ENCODE results near the gene ZNF74. TPM values are rescaled to one million over a fixed set of nuclear protein-coding genes. Genes with fewer than 3 reads are reported as not detected.

Gene ZNF74
- total and polyA plus RNA-seq, 2 donors (not counting 1 experiment from before 2014, with no cell fraction given) = 11.6 TPM

- H3K4me3 Mint-ChIP-seq = no peak overlapping the region
- no peaks in the 10 kb centered on the region for H3K9me3 Mint-ChIP-seq (ENCODE audit: insufficient read depth)
- Histone ChIP-seq H3K4me3 (ENCODE audit: control extremely low read depth in 1 of 5, extremely low read depth in 1 of 5, insufficient read depth in 1 of 5, low read depth in 2 of 5, low read length in 4 of 5) (no peak overlapping the region), H2AFZ (ENCODE audit: insufficient read depth, low read depth, low read length, poor library complexity, severe bottlenecking) (no peak overlapping the region), H3K27ac (ENCODE audit: low read length in 2 of 2) (no peak overlapping the region), H3K4me2 (replicated peaks; ENCODE audit: low read depth, low read length, poor library complexity, severe bottlenecking) (no peak overlapping the region), H4K20me1 (ENCODE audit: control insufficient read depth, insufficient read depth, low read length, poor library complexity, severe bottlenecking) (no peaks in the 10 kb centered on the region), H3K36me3 (replicated peaks in 1 of 2; ENCODE audit: control extremely low read depth in 1 of 2, control insufficient read depth in 1 of 2, extremely low read depth in 1 of 2, insufficient read depth in 2 of 2, low read length in 1 of 2) (peaks cover 0 to 20% of the 10 kb centered on the region in 2 experiments), H3K27me3 (replicated peaks in 1 of 4; ENCODE audit: control extremely low read depth in 1 of 4, control insufficient read depth in 3 of 4, insufficient read depth in 4 of 4, low read length in 3 of 4) (no peaks in the 10 kb centered on the region), H3K79me2 (ENCODE audit: control insufficient read depth, insufficient read depth, low read length) (no peaks in the 10 kb centered on the region), H3K9ac (ENCODE audit: low read length) (no peak overlapping the region), H3K9me3 (ENCODE audit: control extremely low read depth in 1 of 3, control insufficient read depth in 2 of 3, insufficient read depth in 1 of 3, low read length in 2 of 3) (no peaks in the 10 kb centered on the region), H3K4me1 (ENCODE audit: control insufficient read depth in 2 of 2, insufficient read depth in 2 of 2, low read length in 2 of 2) (no peaks in the 10 kb centered on the region)
- intact Hi-C loops (cut with micrococcal nuclease) = no loop called here
- ChIA-PET POLR2A (interaction anchor here (0.6 to 0.7 kb wide), 2 partner anchors 20 to 121 kb away, joined by 3 to 10 read pairs; no protein-coding TSS in a partner anchor), CTCF (interaction anchor here (0.7 kb wide), 1 partner anchor 164 kb away, joined by 3 read pairs; no protein-coding TSS in a partner anchor)
- H3K4me1 Mint-ChIP-seq = no peaks in the 10 kb centered on the region
- no peaks in the 10 kb centered on the region for H3K27me3 Mint-ChIP-seq
- no peak for ATAC-seq (ENCODE audit: low read depth)
- no peak overlapping the region for H3K27ac Mint-ChIP-seq
- no peak for TF ChIP-seq EZH2 (IDR thresholded peaks at IDR 0.05; ENCODE audit: borderline replicate concordance, insufficient read depth, low read depth, low read length, poor library complexity, severe bottlenecking)
- TF ChIP-seq, protein P1, sequence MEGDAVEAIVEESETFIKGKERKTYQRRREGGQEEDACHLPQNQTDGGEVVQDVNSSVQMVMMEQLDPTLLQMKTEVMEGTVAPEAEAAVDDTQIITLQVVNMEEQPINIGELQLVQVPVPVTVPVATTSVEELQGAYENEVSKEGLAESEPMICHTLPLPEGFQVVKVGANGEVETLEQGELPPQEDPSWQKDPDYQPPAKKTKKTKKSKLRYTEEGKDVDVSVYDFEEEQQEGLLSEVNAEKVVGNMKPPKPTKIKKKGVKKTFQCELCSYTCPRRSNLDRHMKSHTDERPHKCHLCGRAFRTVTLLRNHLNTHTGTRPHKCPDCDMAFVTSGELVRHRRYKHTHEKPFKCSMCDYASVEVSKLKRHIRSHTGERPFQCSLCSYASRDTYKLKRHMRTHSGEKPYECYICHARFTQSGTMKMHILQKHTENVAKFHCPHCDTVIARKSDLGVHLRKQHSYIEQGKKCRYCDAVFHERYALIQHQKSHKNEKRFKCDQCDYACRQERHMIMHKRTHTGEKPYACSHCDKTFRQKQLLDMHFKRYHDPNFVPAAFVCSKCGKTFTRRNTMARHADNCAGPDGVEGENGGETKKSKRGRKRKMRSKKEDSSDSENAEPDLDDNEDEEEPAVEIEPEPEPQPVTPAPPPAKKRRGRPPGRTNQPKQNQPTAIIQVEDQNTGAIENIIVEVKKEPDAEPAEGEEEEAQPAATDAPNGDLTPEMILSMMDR (IDR thresholded peaks at IDR 0.05) = no peak
- DNase-seq = no peak
- WGBS (ENCODE audit: insufficient coverage) = 54% methylated on average over 11 of the region's 13 CpGs
Observed at GRCh38 chr22:20406686-20407408, 12.9 kb downstream of the ZNF74 start.

DNA sequence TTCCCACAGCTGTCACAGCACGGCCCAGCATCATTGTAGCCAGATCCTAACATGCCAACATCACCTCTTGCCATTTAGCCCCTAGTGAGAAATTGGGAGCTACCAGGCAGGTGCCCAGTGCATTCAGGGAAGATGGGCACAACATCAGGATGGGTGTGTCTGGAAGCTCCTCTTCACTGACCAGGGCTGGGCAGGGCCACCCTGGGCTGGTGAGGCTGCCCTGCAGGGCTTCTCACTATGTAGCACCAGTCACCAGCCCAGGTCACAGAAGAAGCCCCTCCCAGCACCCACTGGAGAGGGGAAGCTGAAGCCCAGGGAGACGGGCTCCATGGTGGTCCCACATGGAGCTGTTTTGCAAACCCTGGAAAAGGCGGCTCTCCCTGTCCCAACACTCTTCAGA lies 13.9 kb downstream of the ZNF74 start:
- H3K9ac ChIP-seq (ENCODE audit: low read length) = no peak overlapping the region
- H2AFZ ChIP-seq (ENCODE audit: insufficient read depth, low read depth, low read length, poor library complexity, severe bottlenecking) = no peak overlapping the region
- no peak overlapping the region for H3K4me3 ChIP-seq (ENCODE audit: control extremely low read depth in 1 of 5, extremely low read depth in 1 of 5, insufficient read depth in 1 of 5, low read depth in 2 of 5, low read length in 4 of 5)
- intact Hi-C loops (cut with micrococcal nuclease) = no loop called here
- no peaks in the 10 kb centered on the region for H3K79me2 ChIP-seq (ENCODE audit: control insufficient read depth, insufficient read depth, low read length)
- peaks cover 0 to 20% of the 10 kb centered on the region in 2 experiments for H3K36me3 ChIP-seq (replicated peaks in 1 of 2; ENCODE audit: control extremely low read depth in 1 of 2, control insufficient read depth in 1 of 2, extremely low read depth in 1 of 2, insufficient read depth in 2 of 2, low read length in 1 of 2)
- no peaks in the 10 kb centered on the region for H3K27me3 ChIP-seq (replicated peaks in 1 of 4; ENCODE audit: control extremely low read depth in 1 of 4, control insufficient read depth in 3 of 4, insufficient read depth in 4 of 4, low read length in 3 of 4)
- CTCF ChIA-PET = interaction anchor here (1.0 to 1.5 kb wide), 2 partner anchors 10 to 49 kb away, joined by 3 to 6 read pairs; no protein-coding TSS in a partner anchor
- no peaks in the 10 kb centered on the region for H3K9me3 Mint-ChIP-seq (ENCODE audit: insufficient read depth)
- no peaks in the 10 kb centered on the region for H3K27me3 Mint-ChIP-seq
- no CpG with 5 or more reads among the region's 3 CpGs for WGBS (ENCODE audit: insufficient coverage)
- H3K9me3 ChIP-seq (ENCODE audit: control extremely low read depth in 1 of 3, control insufficient read depth in 2 of 3, insufficient read depth in 1 of 3, low read length in 2 of 3) = no peaks in the 10 kb centered on the region
- H3K4me1 ChIP-seq (ENCODE audit: control insufficient read depth in 2 of 2, insufficient read depth in 2 of 2, low read length in 2 of 2) = no peaks in the 10 kb centered on the region
- H3K4me1 Mint-ChIP-seq = no peaks in the 10 kb centered on the region
- ATAC-seq (ENCODE audit: low read depth) = no peak
- POLR2A ChIA-PET = interaction anchor here (0.7 kb wide), 1 partner anchor 19 kb away, joined by 3 read pairs; no protein-coding TSS in a partner anchor
- no peaks in the 10 kb centered on the region for H4K20me1 ChIP-seq (ENCODE audit: control insufficient read depth, insufficient read depth, low read length, poor library complexity, severe bottlenecking)
- TF ChIP-seq, protein P1 (IDR thresholded peaks at IDR 0.05) = no peak
- no peak for TF ChIP-seq EZH2 (IDR thresholded peaks at IDR 0.05; ENCODE audit: borderline replicate concordance, insufficient read depth, low read depth, low read length, poor library complexity, severe bottlenecking)
- no peak overlapping the region for H3K4me3 Mint-ChIP-seq
- H3K27ac ChIP-seq (ENCODE audit: low read length in 2 of 2) = no peak overlapping the region
- no peak for DNase-seq
- no peak overlapping the region for H3K27ac Mint-ChIP-seq
- H3K4me2 ChIP-seq (replicated peaks; ENCODE audit: low read depth, low read length, poor library complexity, severe bottlenecking) = no peak overlapping the region

All from B cell (primary cell).